GM18873 (cell line): ENCODE data around the gene MYRIP.
"Not testable (repeated sequence)": the region's sequence is repeated elsewhere in the genome, so short reads cannot be mapped to it uniquely, and the experiment has no call there.

Experiments
- ATAC-seq: cut with Tn5 transposase; IDR thresholded peaks from one replicate; pipeline ENCODE4 v1.9.1; 2021; ENCODE audit warnings: mild to moderate bottlenecking, moderate library complexity, moderate number of reproducible peaks; ENCODE audit not compliant: unreplicated experiment, low FRiP score

MYRIP gene

DNA sequence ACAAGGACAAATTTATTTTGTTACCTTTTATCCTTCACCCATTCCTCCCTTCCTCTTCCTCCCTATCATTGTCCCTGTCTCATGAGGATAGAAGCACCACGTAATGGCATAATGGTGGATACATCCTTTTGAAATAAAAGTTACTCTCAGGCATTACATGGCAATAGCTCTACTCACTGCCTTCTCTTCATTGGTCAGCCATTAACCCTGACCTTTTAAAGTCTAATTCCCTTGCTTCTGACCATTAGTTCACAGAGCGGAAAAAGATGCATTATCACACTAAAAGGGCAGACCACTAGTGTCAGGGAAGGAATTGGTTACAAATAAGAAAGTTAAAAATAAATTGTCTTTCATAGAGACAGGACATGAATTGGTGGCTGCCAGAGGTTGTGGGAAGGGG is 445.5 kb downstream of the MYRIP start:
- ATAC-seq = no peak

DNA sequence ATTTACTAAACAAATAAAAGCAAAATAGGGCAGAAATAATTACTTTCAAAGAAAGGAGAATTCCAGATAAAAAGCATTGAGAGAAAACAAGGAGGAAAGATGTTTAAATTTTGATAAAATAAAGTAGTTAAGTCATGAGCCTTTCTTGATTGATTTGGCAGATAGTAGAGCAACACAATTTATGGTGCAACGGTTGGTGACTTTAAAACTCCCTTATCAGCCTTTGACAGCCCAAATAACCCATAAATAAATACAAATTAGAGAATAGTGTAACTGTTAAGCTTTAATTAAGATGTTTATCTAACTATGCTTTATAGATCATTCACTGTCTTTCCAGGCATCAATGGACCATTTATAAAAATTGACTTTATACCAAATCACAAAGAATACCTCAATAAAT is 446.1 kb downstream of the MYRIP start:
- ATAC-seq = no peak

DNA sequence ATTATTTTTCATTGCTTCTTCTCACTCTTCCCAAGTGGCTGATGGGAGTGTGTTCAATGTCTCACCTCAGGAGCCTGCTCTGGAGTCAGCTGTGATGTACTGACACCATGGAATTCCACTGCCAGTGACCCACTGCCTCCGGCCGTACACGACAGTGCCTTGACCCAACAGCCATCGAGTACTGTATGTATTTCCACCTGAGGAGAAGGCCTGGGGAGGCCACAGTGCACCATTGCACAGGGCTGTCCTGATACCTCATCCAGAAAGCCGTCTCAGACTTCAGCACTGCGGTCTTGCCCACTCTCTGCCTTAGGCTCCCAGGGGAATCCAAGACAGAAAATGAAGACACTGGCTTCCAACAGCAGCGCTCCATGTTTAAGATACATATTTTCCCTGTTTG is 448.7 kb downstream of the MYRIP start:
- ATAC-seq = no peak

DNA sequence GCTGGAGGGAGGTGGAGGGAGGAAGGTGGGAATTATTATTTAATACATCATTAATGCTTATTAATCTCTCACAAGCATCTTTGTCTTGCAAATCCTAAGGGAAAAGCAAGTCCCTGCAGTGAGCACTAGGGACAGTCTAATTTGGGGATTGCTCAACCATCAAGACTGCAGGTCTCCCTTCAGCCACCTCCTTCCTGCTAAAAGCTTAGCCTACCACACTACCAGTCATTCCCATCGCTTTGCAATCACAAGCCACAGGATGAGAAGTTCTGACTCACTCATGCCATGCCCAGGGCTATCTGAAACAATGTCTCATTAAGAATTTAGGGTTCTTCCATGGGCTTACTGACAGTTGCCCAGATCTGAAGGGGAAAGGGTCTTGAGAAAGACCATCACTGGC is 449.1 kb downstream of the MYRIP start:
- ATAC-seq = no peak

DNA sequence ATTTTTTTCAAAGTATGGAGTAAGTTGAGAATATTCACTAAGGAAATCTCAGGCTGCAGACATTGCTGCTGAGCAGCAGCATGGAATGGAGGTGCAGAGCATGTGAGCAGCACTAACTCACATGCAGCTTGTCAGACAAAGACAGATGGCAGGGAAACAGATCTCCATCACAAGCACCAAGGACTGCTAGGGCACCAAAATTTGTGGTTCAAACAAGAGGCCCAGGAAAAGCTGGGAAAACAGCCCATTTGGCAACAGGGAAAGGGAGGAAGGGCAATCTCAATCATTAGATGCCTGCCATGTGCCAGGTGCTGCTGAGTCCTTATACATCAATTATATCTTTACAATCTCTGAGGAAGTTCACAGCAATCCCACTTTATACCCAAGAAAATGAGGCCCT is 452.9 kb downstream of the MYRIP start:
- no peak for ATAC-seq

DNA sequence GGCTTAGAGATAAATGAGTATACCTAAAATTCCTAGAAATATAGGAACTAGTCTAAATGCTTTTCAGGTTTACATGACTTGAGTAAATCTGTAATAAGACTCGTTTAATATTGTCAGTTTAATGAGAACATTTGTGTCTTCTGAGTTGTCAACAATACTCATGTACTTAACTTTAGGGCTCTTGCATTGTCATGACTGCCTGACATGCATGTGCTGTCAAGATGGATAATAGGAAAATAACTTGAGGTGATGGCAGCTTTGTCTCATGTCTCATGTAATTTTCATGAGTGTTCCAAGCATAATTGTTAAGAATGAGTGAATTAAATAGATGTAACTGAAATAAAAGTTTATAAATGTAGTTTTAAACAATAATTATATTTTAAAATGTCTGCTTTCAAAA is 455.0 kb downstream of the MYRIP start:
- ATAC-seq = no peak

DNA sequence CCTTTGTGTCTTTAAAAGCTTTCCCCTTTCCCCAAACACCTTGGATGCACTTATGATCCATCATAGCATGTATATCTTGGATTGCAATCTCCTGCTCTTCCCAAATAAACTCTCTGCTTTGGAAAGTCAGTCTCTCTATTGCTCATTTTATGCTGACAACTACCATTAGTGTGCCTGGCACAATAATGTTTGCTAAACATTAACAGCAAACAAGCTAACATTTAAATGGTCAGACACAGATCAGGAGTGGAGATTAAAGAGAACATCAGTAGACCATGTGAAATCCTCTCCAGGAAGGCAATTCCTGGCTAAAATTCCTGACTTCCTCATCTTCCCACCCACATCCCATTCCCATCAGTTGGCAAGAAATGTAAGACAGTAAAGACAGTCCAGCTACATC is 455.8 kb downstream of the MYRIP start:
- ATAC-seq = no peak

DNA sequence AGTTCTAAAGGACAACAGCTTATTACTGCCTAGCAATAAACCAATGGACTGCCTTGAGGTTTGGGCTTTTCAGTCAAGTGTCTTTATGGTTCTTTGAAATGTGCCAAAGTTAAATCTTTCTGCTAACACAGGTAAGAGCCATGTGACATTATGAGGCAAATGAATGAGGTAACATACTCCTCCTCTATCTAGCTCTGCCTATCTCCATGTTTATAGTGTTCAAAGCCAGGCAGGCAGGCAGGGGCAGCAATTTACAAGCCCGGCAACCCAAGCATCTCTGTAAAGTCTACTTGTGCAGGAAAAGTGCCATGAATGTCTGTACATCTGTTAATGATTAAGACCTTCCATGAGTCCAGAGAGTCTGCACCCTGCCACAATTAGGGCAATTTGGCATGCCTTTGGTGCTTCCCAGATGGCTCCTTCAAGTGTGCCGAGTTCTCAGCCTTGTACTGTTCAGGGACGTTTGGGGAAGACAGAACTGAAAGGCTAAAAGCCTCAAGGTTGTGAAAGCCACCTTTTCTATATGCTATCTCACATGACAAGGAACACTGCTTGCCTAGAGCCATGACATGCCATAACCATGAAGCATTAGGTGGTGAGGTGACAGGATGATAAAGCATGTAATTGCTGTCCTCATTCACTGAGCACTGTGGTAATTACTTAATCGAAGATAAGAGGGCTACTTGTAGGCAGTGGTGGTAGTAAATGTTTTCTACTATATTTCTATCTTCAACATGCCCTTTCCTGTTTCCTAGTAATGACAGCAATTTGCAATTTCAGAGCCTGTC is 458.7 kb downstream of the MYRIP start:
- no peak for ATAC-seq

DNA sequence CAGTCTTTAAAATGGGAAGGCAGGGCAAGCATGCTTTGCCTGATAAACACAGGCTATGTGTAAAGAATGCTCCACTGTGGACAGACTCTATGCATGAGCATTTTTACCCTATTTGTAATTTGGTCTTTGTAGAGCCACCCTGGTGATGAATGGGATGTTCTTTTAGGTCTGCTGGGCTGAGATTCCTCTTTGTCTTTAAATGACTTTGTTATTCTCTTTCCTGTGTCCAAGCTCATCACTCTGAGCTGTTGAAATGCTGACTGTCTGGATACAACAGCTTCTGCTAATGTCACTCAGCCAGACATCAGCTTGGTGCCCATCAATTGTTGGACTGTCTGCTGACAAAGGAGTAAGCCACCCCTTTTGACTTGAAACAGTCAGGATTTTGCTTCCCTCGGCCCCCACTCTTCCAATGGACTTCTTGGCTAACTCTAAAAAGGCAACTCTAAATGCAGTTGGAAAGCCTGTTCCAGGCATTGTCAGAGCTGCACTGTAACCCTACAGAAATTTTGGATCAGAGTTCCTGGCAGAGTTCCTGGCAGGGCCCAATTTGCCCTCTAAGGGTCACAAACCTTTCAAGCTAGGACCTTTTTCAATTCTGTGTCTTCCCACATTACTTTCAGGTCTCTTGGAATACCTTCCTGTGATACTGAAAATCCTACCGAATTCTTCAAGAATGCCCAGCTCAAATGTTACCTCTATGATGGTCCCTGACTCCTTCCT is 459.6 kb downstream of the MYRIP start:
- no peak for ATAC-seq

DNA sequence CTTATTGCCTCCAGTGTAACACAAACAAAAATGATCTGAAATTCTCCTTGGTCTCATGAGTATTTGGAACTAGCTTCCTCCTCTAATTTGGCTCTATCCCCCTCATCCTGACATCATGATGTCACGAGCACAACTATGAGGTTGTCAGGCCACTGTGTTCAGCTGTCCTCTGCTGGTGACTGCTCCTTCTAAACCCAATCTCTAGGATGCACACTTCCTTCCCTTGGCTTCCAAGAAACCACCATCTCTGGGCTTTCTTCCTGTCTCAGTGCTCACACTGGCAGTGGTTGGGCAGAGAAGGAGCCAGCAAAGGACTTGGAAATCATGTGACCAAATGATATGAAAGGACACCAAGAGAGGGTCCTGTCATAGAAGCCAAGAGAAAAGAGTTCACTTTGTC is 469.4 kb downstream of the MYRIP start:
- no peak for ATAC-seq

DNA sequence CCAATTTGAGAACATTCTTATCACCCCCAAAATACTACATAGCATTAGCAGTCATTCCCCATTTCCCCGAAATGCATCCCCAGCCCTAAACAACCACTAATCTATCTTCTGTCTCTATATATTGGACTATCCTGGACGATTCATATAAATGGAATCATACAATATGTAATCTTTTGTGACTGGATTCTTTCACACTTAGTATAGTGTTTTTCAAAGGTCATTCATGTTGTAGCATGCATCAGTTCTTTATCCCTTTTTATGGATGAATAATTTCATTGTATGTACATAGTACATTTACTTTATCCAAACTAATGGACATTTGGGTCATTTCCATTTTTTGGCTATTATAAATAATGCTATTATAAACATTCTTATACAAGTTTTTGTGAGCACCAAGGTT is 472.6 kb downstream of the MYRIP start:
- ATAC-seq = no peak

DNA sequence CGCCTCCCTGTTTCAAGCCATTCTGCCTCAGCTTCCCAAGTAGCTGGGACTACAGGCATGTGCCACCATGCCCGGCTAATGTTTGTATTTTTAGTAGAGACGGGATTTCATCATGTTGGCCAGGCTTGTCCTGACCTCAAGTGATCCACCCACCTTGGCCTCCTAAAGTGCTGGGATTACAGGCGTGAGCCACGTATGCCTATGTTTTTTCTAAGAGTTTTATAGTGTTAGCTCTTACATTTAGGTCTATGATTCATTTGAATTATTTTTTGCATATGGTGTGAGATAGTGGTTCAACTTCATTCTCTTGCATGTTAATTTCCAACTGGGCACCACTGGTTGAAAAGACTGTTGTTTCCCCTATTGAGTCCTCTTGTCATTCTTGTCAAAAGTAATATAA is 473.6 kb downstream of the MYRIP start:
- not testable (repeated sequence) for ATAC-seq

DNA sequence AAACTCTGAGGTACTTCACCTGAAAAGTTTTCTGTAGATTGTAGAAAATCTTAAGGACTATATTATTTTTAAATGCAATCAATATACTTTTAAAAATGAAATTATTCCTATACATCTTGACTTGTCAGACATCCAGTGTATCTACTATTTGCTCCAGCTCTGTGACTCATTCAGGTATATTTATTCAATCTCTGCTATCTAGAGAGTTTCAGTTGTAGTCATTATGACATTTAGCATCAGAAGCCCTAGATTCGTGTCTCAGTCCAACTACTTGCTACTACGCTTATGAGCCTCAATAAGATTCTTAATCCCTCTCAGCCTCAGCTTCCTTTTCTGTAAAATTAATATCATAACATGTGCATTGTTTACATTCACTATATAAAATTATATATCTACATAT is 477.8 kb downstream of the MYRIP start:
- ATAC-seq = no peak

DNA sequence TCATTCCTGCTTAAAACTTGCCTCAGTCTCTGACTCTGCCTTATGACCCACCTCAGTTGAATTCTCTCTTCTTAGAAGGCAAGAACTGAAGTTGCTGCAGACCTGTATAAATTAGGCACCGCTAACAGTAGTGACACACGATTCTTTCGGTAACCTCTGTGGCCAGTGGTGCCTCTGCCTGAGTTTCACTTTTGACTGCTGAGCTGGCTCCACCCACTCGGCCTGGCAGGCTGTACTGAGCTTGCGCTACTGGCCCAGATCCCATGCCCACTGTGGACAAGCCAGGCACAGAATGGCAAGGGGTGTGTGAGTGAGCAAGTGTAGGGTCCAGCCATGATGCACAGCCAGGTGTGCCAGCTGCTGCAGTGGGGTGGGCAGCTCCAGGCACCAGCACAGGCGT is 481.0 kb downstream of the MYRIP start:
- no peak for ATAC-seq

DNA sequence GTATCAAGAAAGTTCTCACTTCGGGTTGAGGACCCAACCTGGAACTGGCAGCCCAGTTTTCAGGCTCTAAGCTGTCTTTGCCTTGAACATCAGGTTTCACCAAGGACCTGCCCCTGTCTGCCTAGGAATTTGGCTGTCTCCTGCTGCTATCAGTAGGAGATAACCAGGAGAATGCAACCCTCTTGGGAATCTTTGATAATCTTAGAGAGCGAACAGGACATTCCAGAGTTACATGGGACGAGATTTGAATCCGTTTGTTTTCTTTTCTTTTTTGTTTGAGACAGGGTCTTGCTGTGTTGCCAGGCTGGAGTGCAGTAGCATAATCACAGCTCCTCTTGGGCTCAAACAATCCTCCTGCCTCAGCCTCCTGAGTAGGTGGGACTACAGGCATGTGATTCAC is 482.1 kb downstream of the MYRIP start:
- no peak for ATAC-seq

DNA sequence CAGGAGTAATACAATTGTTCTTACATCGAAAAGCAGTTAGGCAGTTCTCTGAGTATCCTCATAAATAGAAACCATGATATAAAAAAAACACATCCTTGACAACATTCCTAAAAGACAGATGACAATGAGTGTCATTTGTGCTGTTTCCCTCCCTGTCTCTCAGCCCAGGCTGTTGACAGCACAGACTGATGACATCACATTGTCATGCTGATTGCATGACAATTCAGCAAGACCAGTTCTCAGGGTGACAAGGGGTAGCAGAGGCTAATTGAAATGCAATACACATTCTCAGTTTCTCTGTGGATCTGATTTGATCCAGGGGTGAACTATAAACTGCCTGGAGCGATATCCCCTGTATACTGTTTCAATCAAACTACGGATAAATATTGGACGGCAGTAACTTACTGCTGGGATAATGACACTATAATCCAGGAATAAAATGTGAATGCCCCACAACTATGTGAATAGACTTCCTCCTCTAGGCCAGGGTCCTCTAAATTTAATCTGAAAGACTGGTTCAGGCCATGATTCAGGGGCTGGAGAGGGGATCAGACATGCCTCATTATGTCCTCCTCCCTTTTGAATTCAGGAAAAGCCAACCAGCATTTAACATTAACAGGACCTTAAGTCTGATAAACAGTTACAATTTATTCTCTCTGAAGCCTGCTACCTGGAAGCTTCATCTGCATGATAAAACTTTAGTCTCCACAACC is 483.4 kb downstream of the MYRIP start:
- ATAC-seq = no peak

DNA sequence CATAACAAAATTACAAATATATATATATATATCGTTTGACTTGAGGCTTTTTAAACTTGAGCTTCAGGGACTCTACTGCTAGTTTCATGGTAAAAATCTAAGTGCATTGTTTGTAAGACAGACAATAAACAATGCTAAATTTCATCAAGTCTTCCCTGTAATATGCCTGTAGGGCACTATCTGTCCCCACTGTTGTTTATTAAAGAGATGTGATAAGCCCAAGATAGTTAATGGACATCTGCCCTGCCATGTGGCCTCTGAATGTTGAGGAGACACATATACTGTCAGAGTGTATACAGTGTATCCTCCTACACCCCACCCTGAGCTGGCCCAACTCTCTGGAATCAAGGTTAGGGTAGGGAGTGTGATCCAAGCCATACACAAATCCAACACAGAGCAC is 485.0 kb downstream of the MYRIP start:
- ATAC-seq = no peak

DNA sequence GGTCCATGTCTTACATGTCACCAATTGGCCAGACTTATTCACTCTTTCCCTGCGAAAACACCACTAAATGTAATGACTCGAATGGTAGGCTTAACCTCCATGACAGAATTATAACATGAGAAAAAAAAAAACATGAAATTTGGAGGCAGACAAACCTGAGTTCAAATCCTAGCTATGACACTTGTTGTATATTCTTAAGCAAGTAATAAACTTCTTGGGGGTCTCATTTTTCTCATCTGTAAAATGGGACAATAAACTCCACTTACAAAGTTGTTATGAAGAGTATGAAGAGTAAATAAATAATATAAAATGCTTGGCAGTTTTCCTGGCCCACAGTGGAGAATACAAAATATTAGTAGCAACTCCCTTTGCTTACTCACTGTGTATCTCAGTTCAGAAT is 488.7 kb downstream of the MYRIP start:
- ATAC-seq = no peak

DNA sequence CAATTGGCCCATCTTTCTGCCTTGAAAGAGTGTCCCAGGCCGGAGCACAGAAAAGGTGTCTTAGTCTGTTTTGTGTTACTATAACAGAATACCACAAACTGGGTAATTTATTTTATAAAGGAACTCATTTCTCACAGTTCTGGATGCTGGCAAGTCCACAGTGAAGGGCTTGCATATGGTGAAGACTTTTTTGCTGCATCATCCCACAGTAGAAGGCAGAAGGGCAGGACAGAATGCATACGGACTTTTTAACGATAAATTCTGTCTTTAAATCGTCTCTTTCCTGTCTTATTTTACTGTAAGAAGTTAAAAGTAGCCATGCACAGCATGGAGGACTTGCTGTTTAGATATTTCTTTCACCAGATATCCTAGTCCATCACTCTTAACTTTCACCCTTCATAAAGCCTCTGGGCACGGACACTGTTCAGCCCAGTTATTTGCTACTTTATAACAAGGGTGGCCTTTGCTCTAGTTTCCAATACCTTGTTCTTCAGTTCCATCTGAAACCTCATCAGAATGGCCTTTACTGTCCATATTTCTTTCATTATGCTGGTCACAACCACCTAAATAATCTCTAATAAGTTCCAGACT is 489.8 kb downstream of the MYRIP start:
- no peak for ATAC-seq

DNA sequence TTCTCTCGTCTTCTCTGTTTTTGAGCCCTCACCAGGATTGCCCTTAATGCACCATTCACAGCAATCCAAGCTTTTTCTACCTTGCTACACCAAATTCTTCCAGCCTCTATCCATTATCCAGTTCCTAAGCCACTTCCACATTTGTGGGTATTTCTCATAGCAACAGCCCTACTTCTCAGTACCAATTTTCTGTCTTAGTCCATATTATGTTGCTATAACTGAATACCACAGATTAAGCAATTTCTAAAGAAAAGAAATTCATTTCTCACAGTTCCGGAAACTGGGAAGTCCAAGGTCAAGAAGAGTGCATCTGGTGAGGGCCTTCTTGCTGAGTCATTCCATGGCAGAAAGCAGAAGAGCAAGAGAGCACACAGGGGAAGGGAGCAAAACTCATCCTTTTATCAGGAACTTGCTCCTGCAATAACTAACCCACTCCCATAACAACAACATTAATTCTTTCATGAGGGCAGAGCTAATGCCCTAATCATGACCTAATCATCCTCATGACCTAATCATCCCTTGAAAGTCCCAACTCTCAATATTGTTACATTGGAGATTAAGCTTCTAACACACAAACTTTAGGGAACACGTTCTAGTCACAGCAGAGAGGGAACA is 490.4 kb downstream of the MYRIP start:
- ATAC-seq = no peak

DNA sequence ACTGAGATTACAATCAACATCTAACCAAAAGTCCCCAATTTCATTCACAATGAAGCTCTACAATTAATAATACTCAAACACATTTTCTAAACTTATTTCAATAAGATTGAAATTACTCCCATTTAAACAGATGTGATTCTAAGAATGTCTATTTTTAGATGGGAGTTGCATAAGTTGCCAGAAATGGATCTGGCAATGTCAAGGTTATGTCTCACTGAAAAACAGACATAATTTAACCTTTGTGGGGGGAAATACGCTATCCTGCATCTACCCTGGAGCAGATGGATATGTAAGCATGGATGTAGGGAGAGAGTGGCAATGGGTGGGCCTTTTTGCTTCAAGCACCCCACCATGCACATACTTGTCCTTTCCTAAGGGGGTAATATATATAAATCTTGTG is 493.4 kb downstream of the MYRIP start:
- ATAC-seq = no peak
